Liver (tissue), 9 donors: Measurements from ENCODE around the gene ETV6. TPM values are rescaled to one million over a fixed set of nuclear protein-coding genes. Genes with fewer than 3 reads are reported as not detected.

ENCODE experiments used
- DNase-seq: peaks from one replicate; pipeline ENCODE4 v3.0.0-alpha.2; 2017; ENCODE audit warnings: low spot score
- H3K27ac ChIP-seq, 2 donors: one replicate each; pipeline ENCODE4 v1.7.0; 2013; ENCODE audit warnings: inconsistent platforms in 2 of 2, low read length in 2 of 2, control low read depth in 1 of 2, low read depth in 1 of 2, mild to moderate bottlenecking in 1 of 2
- H3K27me3 ChIP-seq, 4 donors: one replicate each; pipeline versions ENCODE4 v1.6.1 to v1.7.0; 2013; ENCODE audit warnings: low read length in 3 of 4, inconsistent platforms in 1 of 4, mild to moderate bottlenecking in 1 of 4, moderate library complexity in 1 of 4; ENCODE audit not compliant: control insufficient read depth in 4 of 4, insufficient read depth in 4 of 4
- H3K36me3 ChIP-seq, 4 donors: one replicate each; pipeline versions ENCODE4 v1.6.1 to v1.7.0; 2013; ENCODE audit warnings: low read length in 3 of 4, mild to moderate bottlenecking in 3 of 4, low read depth in 1 of 4, moderate library complexity in 1 of 4; ENCODE audit not compliant: control insufficient read depth in 4 of 4, insufficient read depth in 3 of 4
- H3K4me1 ChIP-seq, 4 donors: one replicate each; pipeline versions ENCODE4 v1.6.1 to v1.7.0; 2013; ENCODE audit warnings: low read length in 3 of 4, mild to moderate bottlenecking in 3 of 4, moderate library complexity in 1 of 4; ENCODE audit not compliant: control insufficient read depth in 4 of 4, insufficient read depth in 4 of 4
- H3K4me3 ChIP-seq, 3 donors: one replicate each; pipeline versions ENCODE4 v1.6.1 to v1.7.0; 2013; ENCODE audit warnings: low read length in 3 of 3, control low read depth in 1 of 3, low read depth in 1 of 3, mild to moderate bottlenecking in 1 of 3
- H3K9ac ChIP-seq, 2 donors: one replicate each; pipeline ENCODE4 v1.7.0; 2013; ENCODE audit warnings: low read length in 2 of 2, mild to moderate bottlenecking in 2 of 2, moderate library complexity in 2 of 2, control low read depth in 1 of 2, low read depth in 1 of 2
- H3K9me3 ChIP-seq, 4 donors: one replicate each; pipeline versions ENCODE4 v1.6.1 to v1.7.0; 2013; ENCODE audit warnings: low read length in 3 of 4; ENCODE audit not compliant: control insufficient read depth in 4 of 4
- EGR1 ChIP-seq, 2 donors: IDR thresholded peaks; 2 replicates each; pipeline ENCODE4 v1.6.1; 2016 to 2018; ENCODE audit warnings: antibody characterized with exemption in 2 of 2, low read depth in 2 of 2
- FOXA1 ChIP-seq: IDR thresholded peaks from 2 replicates; pipeline ENCODE4 v1.6.1; 2016; ENCODE audit warnings: antibody characterized with exemption
- FOXA2 ChIP-seq: IDR thresholded peaks from 2 replicates; pipeline ENCODE4 v1.6.1; 2016; ENCODE audit warnings: antibody characterized with exemption
- GABPA ChIP-seq, 2 donors: IDR thresholded peaks in 1 of 2; conservative IDR thresholded peaks in 1 of 2; 2 replicates each; pipeline ENCODE4 v1.6.1; 2016; ENCODE audit warnings: antibody characterized with exemption in 2 of 2, mild to moderate bottlenecking in 1 of 2, moderate library complexity in 1 of 2
- HNF4A ChIP-seq, 2 donors: conservative IDR thresholded peaks; 2 replicates each; pipeline ENCODE4 v1.6.1; 2016; ENCODE audit warnings: antibody characterized with exemption in 2 of 2, mild to moderate bottlenecking in 2 of 2
- HNF4G ChIP-seq: IDR thresholded peaks from 2 replicates; pipeline ENCODE4 v1.6.1; 2016; ENCODE audit warnings: antibody characterized with exemption
- JUND ChIP-seq, 2 donors: IDR thresholded peaks; 2 replicates each; pipeline ENCODE4 v1.6.1; 2016; ENCODE audit warnings: antibody characterized with exemption in 2 of 2
- MAX ChIP-seq: IDR thresholded peaks from 2 replicates; pipeline ENCODE4 v1.6.1; 2016; ENCODE audit warnings: antibody characterized with exemption
- NR2F2 ChIP-seq: IDR thresholded peaks from 2 replicates; pipeline ENCODE4 v1.6.1; 2016; ENCODE audit warnings: antibody characterized with exemption
- RAD21 ChIP-seq, 2 donors: IDR thresholded peaks; 2 replicates each; pipeline ENCODE4 v1.6.1; 2016; ENCODE audit warnings: antibody characterized with exemption in 2 of 2, mild to moderate bottlenecking in 2 of 2
- REST ChIP-seq: IDR thresholded peaks from 2 replicates; pipeline ENCODE4 v1.6.1; 2016; ENCODE audit warnings: antibody characterized with exemption, mild to moderate bottlenecking
- RXRA ChIP-seq, 2 donors: IDR thresholded peaks; 2 replicates each; pipeline ENCODE4 v1.6.1; 2017 to 2018; ENCODE audit warnings: antibody characterized with exemption in 2 of 2, mild to moderate bottlenecking in 1 of 2
- TAF1 ChIP-seq: conservative IDR thresholded peaks from 2 replicates; pipeline ENCODE4 v1.6.1; 2016; ENCODE audit warnings: antibody characterized with exemption, mild to moderate bottlenecking
- YY1 ChIP-seq: IDR thresholded peaks from 2 replicates; pipeline ENCODE4 v1.6.1; 2016; ENCODE audit warnings: antibody characterized with exemption, mild to moderate bottlenecking
- ZBTB33 ChIP-seq: IDR thresholded peaks from 2 replicates; pipeline ENCODE4 v1.6.1; 2016; ENCODE audit warnings: antibody characterized with exemption
- WGBS: extraction: QIAGEN DNeasy Blood & Tissue Kit; methylation state at CpG from one replicate; pipeline ENCODE4 v1.1.7; 2013; 5-methylcytosine and 5-hydroxymethylcytosine counted together
- polyA plus RNA-seq, 2 donors: library from polyadenylated mRNA; stranded (reverse) in 1 of 2; unstranded in 1 of 2; fragments of 200-250 nt in 1 of 2; fragments of >200 nt in 1 of 2; fragmentation: Nextera tagmentation in 1 of 2; extraction: Ambion mirVana in 1 of 2; gene quantifications; one replicate each; pipeline versions ENCODE4 v1.2.1 to v1.2.3, GENCODE V29; 2013 to 2015
- total RNA-seq, 2 donors: library from RNA; depleted of rRNA; stranded (reverse); fragments of >200 nt; gene quantifications; one replicate each; pipeline ENCODE4 v1.2.3, GENCODE V29; 2014
- donor health status: healthy.
- donor health status: healthy.
- donor health status: healthy.
- donor health status: healthy.
- donor health status: healthy.

Gene ETV6
- total and polyA plus RNA-seq, 4 donors = 2.0 to 6.2 (median 3.5) TPM

GRCh38 chr12:11870041-11870451, 220.6 kb downstream of the ETV6 start (continued):
- TF ChIP-seq REST (no peak), RXRA (IDR thresholded peaks at IDR 0.05) (no peak), HNF4G (no peak)

- H3K36me3 ChIP-seq = peaks cover 7 to 21% (median 17%) of the 10 kb centered on the region in 4 donors
- no peak overlapping the region for H3K27ac ChIP-seq
- TF ChIP-seq REST (peak; percentile 37), JUND (IDR thresholded peaks at IDR 0.05) (no peak)
- DNase-seq = no peak
- H3K4me3 ChIP-seq = no peak overlapping the region
- H3K9me3 ChIP-seq = no peaks in the 10 kb centered on the region
- WGBS = 80% methylated on average over 4 of the region's 4 CpGs
- no peak overlapping the region for H3K9ac ChIP-seq
- no peaks in the 10 kb centered on the region for H3K27me3 ChIP-seq
- no peaks in the 10 kb centered on the region for H3K4me1 ChIP-seq
Measured at GRCh38 chr12:11872055-11872454, 222.6 kb downstream of the ETV6 start.

GRCh38 chr12:11875414-11875935, 226.0 kb downstream of the ETV6 start:
- H3K36me3 ChIP-seq = peaks cover 3 to 8% (median 4%) of the 10 kb centered on the region in 4 donors
- H3K4me1 ChIP-seq = peaks cover 0 to 2% (median 0%) of the 10 kb centered on the region in 4 donors
- H3K9me3 ChIP-seq = no peaks in the 10 kb centered on the region
- H3K27ac ChIP-seq = no peak overlapping the region
- no peak overlapping the region for H3K4me3 ChIP-seq
- H3K9ac ChIP-seq = no peak overlapping the region
- no peak for DNase-seq
- TF ChIP-seq FOXA2 (no peak), RAD21 (IDR thresholded peaks at IDR 0.05) (no peak), FOXA1 (no peak), YY1 (no peak), HNF4G (no peak), NR2F2 (no peak), TAF1 (no peak), HNF4A (conservative IDR thresholded peaks at IDR 0.05) (no peak), REST (no peak), GABPA (IDR thresholded peaks at IDR 0.05 in 1 of 2, conservative IDR thresholded peaks at IDR 0.05 in 1 of 2) (no peak), RXRA (IDR thresholded peaks at IDR 0.05) (no peak), EGR1 (IDR thresholded peaks at IDR 0.05; ENCODE audit: low read depth in 2 of 2) (no peak), MAX (no peak), ZBTB33 (no peak), JUND (IDR thresholded peaks at IDR 0.05) (no peak)
- no peaks in the 10 kb centered on the region for H3K27me3 ChIP-seq
- 77% methylated on average over 3 of the region's 3 CpGs for WGBS
